Colonic mucosa (tissue), 4 donors: ENCODE results near the gene DNAJC15. TPM values are rescaled to one million over a fixed set of nuclear protein-coding genes. Genes with fewer than 3 reads are reported as not detected.

Experiments used
- DNase-seq: peaks from one replicate; pipeline ENCODE4 v3.0.0-alpha.2; 2020
- H3K27ac ChIP-seq: fragments of 200-600 bp; one replicate; pipeline ENCODE4 v1.8.0; 2021
- H3K27me3 ChIP-seq: fragments of 200-600 bp; one replicate; pipeline ENCODE4 v1.8.0; 2021
- H3K36me3 ChIP-seq: fragments of 200-600 bp; one replicate; pipeline ENCODE4 v1.8.0; 2021
- H3K4me1 ChIP-seq: fragments of 200-600 bp; one replicate; pipeline ENCODE4 v1.8.0; 2021; ENCODE audit warnings: mild to moderate bottlenecking
- H3K4me3 ChIP-seq: fragments of 200-600 bp; one replicate; pipeline ENCODE4 v1.8.0; 2021
- H3K9ac ChIP-seq, 2 donors: one replicate each; pipeline ENCODE4 v1.7.0; 2013; ENCODE audit warnings: control low read depth in 2 of 2, low read depth in 2 of 2, low read length in 2 of 2
- H3K9me3 ChIP-seq: fragments of 200-600 bp; one replicate; pipeline ENCODE4 v1.8.0; 2021
- CTCF ChIP-seq: fragments of 200-600 bp; IDR thresholded peaks from one replicate; pipeline ENCODE4 v1.8.0; 2022; ENCODE audit warnings: antibody characterized with exemption, mild to moderate bottlenecking
- intact Hi-C: fragments of 100-400 bp; cut with DNase I; formaldehyde crosslinking; loops from one replicate; pipeline ENCODE4 v1.14.1; 2022
- total RNA-seq, 2 donors: library from RNA; stranded (reverse); fragmentation: NEBNext Ultra II Directional in 1 of 2; extraction: Animal tissue kit (Norgen Biotek cat#: 25700) in 1 of 2; gene quantifications; one replicate each; pipeline ENCODE4 v1.2.1, GENCODE V29; 2021
- donor health status: healthy.
- donor health status: DM: no; HTN: no; CAD: no.
- donor health status: DM: no; HTN: no; CAD: no.

The DNAJC15 gene
- total RNA-seq, 2 donors from 2014 or later: 6.6 to 14.6 TPM

- intact Hi-C loops: no loop called here
- TF ChIP-seq CTCF: no peak
- no peaks in the 10 kb centered on the region for H3K4me1 ChIP-seq
- no peak for DNase-seq
- H3K36me3 ChIP-seq: no peaks in the 10 kb centered on the region
- H3K9ac ChIP-seq: no peak overlapping the region
- no peaks in the 10 kb centered on the region for H3K9me3 ChIP-seq
- no peak overlapping the region for H3K27ac ChIP-seq
- H3K27me3 ChIP-seq: no peaks in the 10 kb centered on the region
- no peak overlapping the region for H3K4me3 ChIP-seq
Observed at GRCh38 chr13:43078399-43078798, 55.0 kb downstream of the DNAJC15 start.

- Histone ChIP-seq H3K9me3 (no peaks in the 10 kb centered on the region), H3K27me3 (no peaks in the 10 kb centered on the region), H3K4me1 (no peaks in the 10 kb centered on the region), H3K9ac (no peak overlapping the region), H3K27ac (no peak overlapping the region), H3K36me3 (no peaks in the 10 kb centered on the region), H3K4me3 (no peak overlapping the region)
- no peak for DNase-seq
- no peak for TF ChIP-seq CTCF
- intact Hi-C loops: no loop called here
Observed at GRCh38 chr13:43079392-43079931, 56.1 kb downstream of the DNAJC15 start.

GRCh38 chr13:43080199-43080598 is 56.8 kb downstream of the DNAJC15 start:
- DNase-seq: no peak
- no peak overlapping the region for H3K4me3 ChIP-seq
- H3K27me3 ChIP-seq: no peaks in the 10 kb centered on the region
- no peak for TF ChIP-seq CTCF
- H3K9ac ChIP-seq: no peak overlapping the region
- H3K4me1 ChIP-seq: no peaks in the 10 kb centered on the region
- intact Hi-C loops: no loop called here
- H3K9me3 ChIP-seq: no peaks in the 10 kb centered on the region
- H3K36me3 ChIP-seq: no peaks in the 10 kb centered on the region
- no peak overlapping the region for H3K27ac ChIP-seq

GRCh38 chr13:43081866-43082265 is 58.5 kb downstream of the DNAJC15 start:
- no peak overlapping the region for H3K27ac ChIP-seq
- H3K9me3 ChIP-seq: no peaks in the 10 kb centered on the region
- no peak for DNase-seq
- no peaks in the 10 kb centered on the region for H3K27me3 ChIP-seq
- H3K4me3 ChIP-seq: no peak overlapping the region
- H3K9ac ChIP-seq: no peak overlapping the region
- H3K4me1 ChIP-seq: no peaks in the 10 kb centered on the region
- no peak for TF ChIP-seq CTCF
- intact Hi-C loops: no loop called here
- H3K36me3 ChIP-seq: no peaks in the 10 kb centered on the region

- H3K4me1 ChIP-seq: no peaks in the 10 kb centered on the region
- DNase-seq: no peak
- no peak for TF ChIP-seq CTCF
- H3K27ac ChIP-seq: no peak overlapping the region
- no peaks in the 10 kb centered on the region for H3K36me3 ChIP-seq
- no peaks in the 10 kb centered on the region for H3K9me3 ChIP-seq
- H3K27me3 ChIP-seq: no peaks in the 10 kb centered on the region
- intact Hi-C loops: no loop called here
- no peak overlapping the region for H3K4me3 ChIP-seq
- no peak overlapping the region for H3K9ac ChIP-seq
Observed at GRCh38 chr13:43083750-43084149, 60.4 kb downstream of the DNAJC15 start.
